Smooth muscle cell (in vitro differentiated cells): ENCODE measurements around the gene TBX15. TPM values are rescaled to one million over a fixed set of nuclear protein-coding genes. Genes with fewer than 3 reads are reported as not detected.

ENCODE experiments used
- DNase-seq: peaks from one replicate; lab custom pipeline; 2025; ENCODE audit not compliant: unreplicated experiment; lab: John Stamatoyannopoulos, UW
- H2AFZ ChIP-seq: fragments of 200-600 bp; sonication (generic); 2 replicates; pipeline ENCODE4 v1.6.0; 2016; ENCODE audit warnings: antibody characterized with exemption, low read depth, mild to moderate bottlenecking
- H3F3A ChIP-seq: fragments of 200-600 bp; sonication (generic); 2 replicates; pipeline ENCODE4 v1.6.0; 2017; ENCODE audit warnings: antibody characterized with exemption, low read depth
- H3K27ac ChIP-seq: fragments of 200-600 bp; sonication (generic); 2 replicates; pipeline ENCODE4 v1.5.1; 2016; ENCODE audit warnings: low read depth, mild to moderate bottlenecking
- H3K27me3 ChIP-seq: fragments of 200-600 bp; sonication (generic); 2 replicates; pipeline ENCODE4 v1.6.1; 2016; ENCODE audit warnings: low read depth, mild to moderate bottlenecking
- H3K36me3 ChIP-seq: fragments of 200-600 bp; sonication (generic); 2 replicates; pipeline ENCODE4 v1.5.1; 2016; ENCODE audit warnings: low read depth
- H3K4me1 ChIP-seq: fragments of 200-600 bp; sonication (generic); 2 replicates; pipeline ENCODE4 v1.5.1; 2016; ENCODE audit warnings: low read depth
- H3K4me2 ChIP-seq: fragments of 200-600 bp; sonication (generic); 2 replicates; pipeline ENCODE4 v1.6.0; 2016; ENCODE audit warnings: mild to moderate bottlenecking
- H3K4me3 ChIP-seq: fragments of 200-600 bp; sonication (generic); 2 replicates; pipeline ENCODE4 v1.5.1; 2016; ENCODE audit warnings: mild to moderate bottlenecking
- H3K79me2 ChIP-seq: fragments of 200-600 bp; sonication (generic); 2 replicates; pipeline ENCODE4 v1.6.0; 2016; ENCODE audit warnings: low read depth, mild to moderate bottlenecking
- H3K9ac ChIP-seq: fragments of 200-600 bp; sonication (generic); 2 replicates; pipeline ENCODE4 v1.6.0; 2016; ENCODE audit warnings: low read depth
- H3K9me3 ChIP-seq: fragments of 200-600 bp; sonication (generic); replicated peaks from 2 replicates; pipeline ENCODE4 v1.5.1; 2016; ENCODE audit warnings: low read depth
- H4K20me1 ChIP-seq: fragments of 200-600 bp; sonication (generic); 2 replicates; pipeline ENCODE4 v1.6.0; 2016; ENCODE audit warnings: low read depth
- CTCF ChIP-seq: fragments of 200-600 bp; sonication (generic); IDR thresholded peaks from 2 replicates; pipeline ENCODE4 v1.5.1; 2017; ENCODE audit warnings: borderline replicate concordance, mild to moderate bottlenecking, antibody characterized with exemption; ENCODE audit not compliant: insufficient read depth, poor library complexity, severe bottlenecking
- WGBS: methylation state at CpG from one replicate; pipeline ENCODE4 v1.1.7; 2016; ENCODE audit warnings: low lambda C conversion rate; 5-methylcytosine and 5-hydroxymethylcytosine counted together
- polyA plus RNA-seq: library from polyadenylated mRNA; unstranded; fragments of >200 nt; fragmentation: Nextera tagmentation; extraction: Ambion mirVana; gene quantifications from 2 replicates; pipeline ENCODE4 v1.2.1, GENCODE V29; 2016
- total RNA-seq: library from RNA; depleted of rRNA; stranded (reverse); fragments of >200 nt; gene quantifications from 2 replicates; pipeline ENCODE4 v1.2.3, GENCODE V29; 2014

The TBX15 gene
- total and polyA plus RNA-seq, 2 experiments from 2014 or later: 2.7 to 3.5 TPM

- no peaks in the 10 kb centered on the region for H3K36me3 ChIP-seq
- 94% methylated on average over 3 of the region's 3 CpGs for WGBS
- H2AFZ ChIP-seq: no peak overlapping the region
- H3K4me3 ChIP-seq: no peak overlapping the region
- TF ChIP-seq CTCF: no peak
- no peak overlapping the region for H3K9ac ChIP-seq
- no peak overlapping the region for H3K27ac ChIP-seq
- H3K4me1 ChIP-seq: peaks cover 8% of the 10 kb centered on the region
- DNase-seq: no peak
- no peaks in the 10 kb centered on the region for H3K9me3 ChIP-seq
- no peaks in the 10 kb centered on the region for H3F3A ChIP-seq
- H4K20me1 ChIP-seq: no peaks in the 10 kb centered on the region
- peaks cover 6% of the 10 kb centered on the region for H3K27me3 ChIP-seq
- H3K79me2 ChIP-seq: no peaks in the 10 kb centered on the region
- H3K4me2 ChIP-seq: no peak overlapping the region
Observed at GRCh38 chr1:118947003-118947765, 41.0 kb downstream of the TBX15 start.

GRCh38 chr1:118945489-118945888, 42.7 kb downstream of the TBX15 start:
- H4K20me1 ChIP-seq: no peaks in the 10 kb centered on the region
- no peaks in the 10 kb centered on the region for H3K36me3 ChIP-seq
- no peak overlapping the region for H3K4me3 ChIP-seq
- H3K4me1 ChIP-seq: peaks cover 8% of the 10 kb centered on the region
- no peaks in the 10 kb centered on the region for H3F3A ChIP-seq
- 65% methylated on average over 1 of the region's 1 CpG for WGBS
- no peak overlapping the region for H3K9ac ChIP-seq
- H3K9me3 ChIP-seq: no peaks in the 10 kb centered on the region
- H3K4me2 ChIP-seq: no peak overlapping the region
- H2AFZ ChIP-seq: no peak overlapping the region
- peaks cover 6% of the 10 kb centered on the region for H3K27me3 ChIP-seq
- no peak for DNase-seq
- H3K79me2 ChIP-seq: no peaks in the 10 kb centered on the region
- H3K27ac ChIP-seq: no peak overlapping the region
- TF ChIP-seq CTCF: no peak

GRCh38 chr1:118944546-118944945, 43.6 kb downstream of the TBX15 start:
- H3K36me3 ChIP-seq: no peaks in the 10 kb centered on the region
- no peaks in the 10 kb centered on the region for H4K20me1 ChIP-seq
- 72% methylated on average over 4 of the region's 4 CpGs for WGBS
- no peak overlapping the region for H3K9ac ChIP-seq
- no peak overlapping the region for H2AFZ ChIP-seq
- no peak overlapping the region for H3K4me2 ChIP-seq
- no peaks in the 10 kb centered on the region for H3K9me3 ChIP-seq
- H3K79me2 ChIP-seq: no peaks in the 10 kb centered on the region
- no peak for DNase-seq
- no peak for TF ChIP-seq CTCF
- H3F3A ChIP-seq: no peaks in the 10 kb centered on the region
- peaks cover 6% of the 10 kb centered on the region for H3K27me3 ChIP-seq
- peaks cover 8% of the 10 kb centered on the region for H3K4me1 ChIP-seq
- H3K27ac ChIP-seq: no peak overlapping the region
- H3K4me3 ChIP-seq: no peak overlapping the region

- Histone ChIP-seq H3K4me2 (no peak overlapping the region), H3K36me3 (no peaks in the 10 kb centered on the region), H3K9ac (no peak overlapping the region), H3F3A (no peaks in the 10 kb centered on the region), H3K27ac (no peak overlapping the region), H2AFZ (no peak overlapping the region), H3K4me3 (no peak overlapping the region), H3K4me1 (peaks cover 8% of the 10 kb centered on the region), H3K79me2 (no peaks in the 10 kb centered on the region), H3K27me3 (peaks cover 6% of the 10 kb centered on the region), H4K20me1 (no peaks in the 10 kb centered on the region), H3K9me3 (no peaks in the 10 kb centered on the region)
- no peak for DNase-seq
- WGBS: 74% methylated on average over 2 of the region's 2 CpGs
- no peak for TF ChIP-seq CTCF
Observed at GRCh38 chr1:118944133-118944532, 44.0 kb downstream of the TBX15 start.
